Fibroblast of mammary gland (primary cell): ENCODE measurements around the gene GGT5.

Source experiments
- DNase-seq: peaks from one replicate; pipeline ENCODE4 v3.0.0-alpha.2; 2010; ENCODE audit warnings: low read depth
- H3K4me3 ChIP-seq: 2 replicates; pipeline ENCODE4 v1.5.1; 2011; ENCODE audit warnings: low read depth, mild to moderate bottlenecking, low read length, moderate library complexity; ENCODE audit not compliant: control insufficient read depth
- TF ChIP-seq, protein P1 (sequence below): conservative IDR thresholded peaks from 2 replicates; pipeline ENCODE4 v1.5.1; 2011; ENCODE audit warnings: low read depth, low read length, inconsistent platforms; ENCODE audit not compliant: control insufficient read depth, insufficient read depth

Gene GGT5

DNA sequence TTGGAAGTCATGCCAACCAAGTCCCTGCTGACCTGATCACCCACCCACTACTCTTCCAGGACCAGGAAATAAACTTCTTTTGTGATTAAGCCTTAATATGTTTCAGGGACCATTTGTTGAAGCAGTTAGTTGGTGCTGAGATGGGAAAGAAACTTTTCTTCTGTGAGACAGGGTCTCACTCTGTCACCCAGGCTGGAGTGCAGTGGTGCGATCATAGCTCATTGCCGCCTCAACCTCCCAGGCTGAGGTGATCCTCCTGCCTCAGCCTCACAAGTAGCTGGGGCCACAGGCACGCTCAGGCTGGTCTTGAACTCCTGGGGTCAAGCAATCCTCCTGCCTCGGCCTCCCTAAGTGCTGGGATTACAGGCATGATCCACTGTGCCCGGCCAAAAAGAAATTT, 53.0 kb downstream of the GGT5 start:
- no peak overlapping the region for H3K4me3 ChIP-seq
- TF ChIP-seq, protein P1, sequence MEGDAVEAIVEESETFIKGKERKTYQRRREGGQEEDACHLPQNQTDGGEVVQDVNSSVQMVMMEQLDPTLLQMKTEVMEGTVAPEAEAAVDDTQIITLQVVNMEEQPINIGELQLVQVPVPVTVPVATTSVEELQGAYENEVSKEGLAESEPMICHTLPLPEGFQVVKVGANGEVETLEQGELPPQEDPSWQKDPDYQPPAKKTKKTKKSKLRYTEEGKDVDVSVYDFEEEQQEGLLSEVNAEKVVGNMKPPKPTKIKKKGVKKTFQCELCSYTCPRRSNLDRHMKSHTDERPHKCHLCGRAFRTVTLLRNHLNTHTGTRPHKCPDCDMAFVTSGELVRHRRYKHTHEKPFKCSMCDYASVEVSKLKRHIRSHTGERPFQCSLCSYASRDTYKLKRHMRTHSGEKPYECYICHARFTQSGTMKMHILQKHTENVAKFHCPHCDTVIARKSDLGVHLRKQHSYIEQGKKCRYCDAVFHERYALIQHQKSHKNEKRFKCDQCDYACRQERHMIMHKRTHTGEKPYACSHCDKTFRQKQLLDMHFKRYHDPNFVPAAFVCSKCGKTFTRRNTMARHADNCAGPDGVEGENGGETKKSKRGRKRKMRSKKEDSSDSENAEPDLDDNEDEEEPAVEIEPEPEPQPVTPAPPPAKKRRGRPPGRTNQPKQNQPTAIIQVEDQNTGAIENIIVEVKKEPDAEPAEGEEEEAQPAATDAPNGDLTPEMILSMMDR, result no peak
- no peak for DNase-seq

GRCh38 chr22:24191381-24191841, 53.5 kb downstream of the GGT5 start:
- no peak overlapping the region for H3K4me3 ChIP-seq
- DNase-seq, result no peak
- TF ChIP-seq, protein P1, result no peak

- no peak overlapping the region for H3K4me3 ChIP-seq
- TF ChIP-seq, protein P1, result no peak
- no peak for DNase-seq
These were observed 54.2 kb downstream of the GGT5 start for GRCh38 chr22:24190596-24191208.

GRCh38 chr22:24190159-24190540, 54.7 kb downstream of the GGT5 start:
- H3K4me3 ChIP-seq, result no peak overlapping the region
- TF ChIP-seq, protein P1, result no peak
- no peak for DNase-seq

DNA sequence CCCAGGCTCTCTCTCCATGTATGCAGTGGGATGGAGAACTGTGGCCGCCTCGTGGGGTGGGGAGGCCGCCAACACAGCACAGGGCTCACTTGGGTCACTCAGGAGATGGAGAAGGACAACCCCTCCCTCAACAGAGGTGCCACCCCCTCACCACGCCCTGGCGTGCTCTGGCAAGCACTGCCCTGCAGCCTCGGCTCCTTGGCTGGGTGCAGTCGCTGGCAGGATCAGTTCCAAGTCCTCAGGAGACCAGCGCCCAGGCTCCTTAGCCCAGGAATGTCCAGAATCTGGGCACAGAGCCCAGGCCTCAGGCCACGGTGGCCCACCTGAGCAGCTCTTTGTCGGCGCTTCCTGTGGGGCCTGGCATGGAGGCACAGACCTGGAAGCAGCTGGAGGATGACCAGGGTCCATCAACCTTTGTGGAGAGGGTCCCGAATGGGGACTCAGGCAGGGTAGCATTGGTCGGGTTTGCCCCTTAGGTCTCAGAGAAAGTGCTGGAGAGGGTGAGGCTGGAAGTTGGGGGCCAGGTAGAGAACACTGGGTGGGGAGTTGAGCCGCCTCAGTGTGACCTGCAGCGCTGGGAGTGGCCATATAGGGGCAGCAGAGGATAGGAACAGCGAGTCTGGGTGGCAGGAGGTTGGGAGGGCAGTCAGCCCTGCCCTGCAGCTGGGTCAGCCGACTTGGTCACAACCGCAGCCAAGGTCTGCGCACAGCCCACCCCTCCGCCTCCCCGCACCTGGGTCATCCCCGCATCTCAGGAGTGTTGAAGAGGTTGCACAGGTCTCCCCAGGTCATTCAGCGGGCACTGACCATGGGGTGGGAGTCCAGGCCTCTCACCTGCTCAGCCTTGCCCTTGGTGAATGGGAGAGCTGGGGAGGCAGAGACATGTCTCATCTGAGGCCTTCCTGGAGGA, 55.4 kb downstream of the GGT5 start:
- TF ChIP-seq, protein P1, result peak; percentile 92
- no peak overlapping the region for H3K4me3 ChIP-seq
- peak; percentile 67 for DNase-seq

- no peak overlapping the region for H3K4me3 ChIP-seq
- TF ChIP-seq, protein P1, result no peak
- no peak for DNase-seq
These were observed 56.1 kb downstream of the GGT5 start for GRCh38 chr22:24188705-24189248.
